GM12864 (cell line): ENCODE results near the gene GRM7.

ENCODE experiments used
- DNase-seq: peaks from one replicate; pipeline ENCODE4 v3.0.0-alpha.2; 2011; ENCODE audit warnings: low read depth
- H3K4me3 ChIP-seq: 2 replicates; pipeline ENCODE4 v1.5.1; 2011; ENCODE audit warnings: mild to moderate bottlenecking, low read depth, low read length, control low read depth
- TF ChIP-seq, protein P1 (sequence below): IDR thresholded peaks from 2 replicates; pipeline ENCODE4 v1.5.1; 2011; ENCODE audit warnings: low read depth, mild to moderate bottlenecking, moderate library complexity, low read length, control low read depth, inconsistent platforms; ENCODE audit errors: missing control alignments

The GRM7 gene

DNA sequence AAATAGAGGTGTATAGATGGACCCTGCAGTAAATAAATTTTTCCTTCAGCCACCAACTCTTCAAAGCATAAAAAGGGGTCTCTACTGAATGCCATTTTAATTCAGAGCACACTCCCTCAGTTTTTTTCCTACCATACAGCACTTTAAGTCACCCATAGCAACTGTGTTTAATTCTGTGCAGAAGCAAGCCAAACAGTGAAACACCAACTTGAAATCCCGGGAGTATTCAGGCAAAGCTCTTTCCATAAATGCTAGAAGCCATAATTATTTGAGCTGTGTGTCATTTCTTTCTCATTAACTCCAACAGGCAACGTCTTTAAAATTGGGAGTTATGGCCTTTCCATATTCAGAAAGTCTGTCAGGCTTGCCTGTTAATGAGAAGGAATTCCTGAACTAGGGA, 562.1 kb downstream of the GRM7 start:
- TF ChIP-seq, protein P1, sequence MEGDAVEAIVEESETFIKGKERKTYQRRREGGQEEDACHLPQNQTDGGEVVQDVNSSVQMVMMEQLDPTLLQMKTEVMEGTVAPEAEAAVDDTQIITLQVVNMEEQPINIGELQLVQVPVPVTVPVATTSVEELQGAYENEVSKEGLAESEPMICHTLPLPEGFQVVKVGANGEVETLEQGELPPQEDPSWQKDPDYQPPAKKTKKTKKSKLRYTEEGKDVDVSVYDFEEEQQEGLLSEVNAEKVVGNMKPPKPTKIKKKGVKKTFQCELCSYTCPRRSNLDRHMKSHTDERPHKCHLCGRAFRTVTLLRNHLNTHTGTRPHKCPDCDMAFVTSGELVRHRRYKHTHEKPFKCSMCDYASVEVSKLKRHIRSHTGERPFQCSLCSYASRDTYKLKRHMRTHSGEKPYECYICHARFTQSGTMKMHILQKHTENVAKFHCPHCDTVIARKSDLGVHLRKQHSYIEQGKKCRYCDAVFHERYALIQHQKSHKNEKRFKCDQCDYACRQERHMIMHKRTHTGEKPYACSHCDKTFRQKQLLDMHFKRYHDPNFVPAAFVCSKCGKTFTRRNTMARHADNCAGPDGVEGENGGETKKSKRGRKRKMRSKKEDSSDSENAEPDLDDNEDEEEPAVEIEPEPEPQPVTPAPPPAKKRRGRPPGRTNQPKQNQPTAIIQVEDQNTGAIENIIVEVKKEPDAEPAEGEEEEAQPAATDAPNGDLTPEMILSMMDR = no peak
- H3K4me3 ChIP-seq = no peak overlapping the region
- no peak for DNase-seq

DNA sequence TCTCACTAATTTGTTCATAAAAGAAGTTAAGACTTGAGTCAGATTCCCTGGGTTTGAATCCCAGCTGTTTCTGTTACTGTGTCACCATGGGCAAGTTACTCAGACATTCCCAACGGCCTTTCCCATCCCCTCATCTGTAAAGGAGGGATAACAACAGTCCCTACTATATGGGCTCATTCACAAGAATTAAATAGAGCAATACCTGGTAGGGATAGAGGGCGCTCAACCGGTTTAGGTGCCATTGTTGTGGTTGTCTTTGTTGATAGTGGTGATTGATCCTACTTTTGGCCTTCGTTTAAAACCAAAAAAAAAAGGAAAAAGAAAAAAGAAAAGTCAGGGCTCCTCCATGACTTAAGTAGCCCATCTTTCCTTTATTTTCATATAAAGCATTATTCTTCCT, 563.1 kb downstream of the GRM7 start:
- TF ChIP-seq, protein P1 = no peak
- H3K4me3 ChIP-seq = no peak overlapping the region
- no peak for DNase-seq

DNA sequence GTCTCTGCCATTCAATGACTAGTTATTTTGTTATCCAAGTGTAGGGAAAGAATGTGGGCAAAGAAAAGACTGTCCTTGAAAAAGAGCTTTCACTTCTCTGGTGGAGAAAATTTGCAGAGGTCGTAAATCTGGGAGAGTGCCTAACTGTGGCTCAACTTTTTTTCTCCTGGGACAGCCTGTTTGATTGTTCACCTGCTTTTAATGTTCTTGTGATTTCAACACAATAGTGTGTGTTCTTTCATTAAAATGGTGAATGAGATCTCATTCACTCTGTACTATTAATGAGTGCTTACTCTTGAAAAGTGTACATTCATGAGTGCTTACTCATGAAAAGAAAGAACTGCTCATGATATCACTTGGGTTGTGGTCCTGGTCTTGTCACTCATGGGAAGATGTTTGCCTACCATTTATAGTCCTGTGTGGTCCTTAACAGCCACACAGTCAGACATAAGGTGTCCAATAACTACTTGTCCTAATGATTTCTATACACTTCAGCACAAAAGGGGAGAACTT, 567.3 kb downstream of the GRM7 start:
- TF ChIP-seq, protein P1 = no peak
- DNase-seq = no peak
- H3K4me3 ChIP-seq = no peak overlapping the region

DNA sequence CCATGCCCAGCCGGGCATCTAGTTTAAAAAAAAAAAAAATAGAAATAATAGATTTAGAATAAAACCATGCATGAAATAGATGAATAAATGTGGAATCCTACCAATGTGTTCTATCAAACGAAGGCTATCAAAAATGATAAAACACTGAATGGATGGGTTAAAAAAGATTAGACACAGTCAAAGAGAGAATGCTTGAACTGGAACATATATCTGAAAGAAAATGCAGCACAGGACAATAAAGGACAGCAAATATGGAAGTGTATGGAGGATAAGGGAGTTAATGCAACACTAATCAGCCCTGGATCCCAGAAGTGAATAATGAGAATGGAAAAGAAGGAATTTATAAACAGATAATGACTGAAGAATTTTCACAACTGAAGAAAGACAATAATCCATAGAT, 571.7 kb downstream of the GRM7 start:
- no peak overlapping the region for H3K4me3 ChIP-seq
- TF ChIP-seq, protein P1 = no peak
- DNase-seq = no peak

DNA sequence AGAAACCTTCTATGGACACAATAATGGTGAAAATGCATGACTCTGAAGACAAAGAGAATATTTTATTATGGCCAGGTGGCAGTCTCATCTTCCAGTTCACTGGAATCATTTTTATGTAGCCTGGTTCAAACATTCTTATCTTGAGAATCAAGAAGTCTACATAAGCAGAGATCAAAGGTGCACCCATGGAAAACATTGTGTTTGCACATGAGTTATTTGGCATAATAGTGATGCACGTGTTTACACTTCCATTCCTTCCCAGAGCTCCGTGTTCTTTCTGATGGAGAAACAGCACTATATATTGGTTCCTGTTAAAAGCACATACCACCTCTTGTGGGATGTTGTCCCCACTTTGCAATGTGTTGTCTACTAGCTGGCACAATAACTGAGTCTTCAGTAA, 572.2 kb downstream of the GRM7 start:
- H3K4me3 ChIP-seq = no peak overlapping the region
- no peak for DNase-seq
- TF ChIP-seq, protein P1 = no peak

DNA sequence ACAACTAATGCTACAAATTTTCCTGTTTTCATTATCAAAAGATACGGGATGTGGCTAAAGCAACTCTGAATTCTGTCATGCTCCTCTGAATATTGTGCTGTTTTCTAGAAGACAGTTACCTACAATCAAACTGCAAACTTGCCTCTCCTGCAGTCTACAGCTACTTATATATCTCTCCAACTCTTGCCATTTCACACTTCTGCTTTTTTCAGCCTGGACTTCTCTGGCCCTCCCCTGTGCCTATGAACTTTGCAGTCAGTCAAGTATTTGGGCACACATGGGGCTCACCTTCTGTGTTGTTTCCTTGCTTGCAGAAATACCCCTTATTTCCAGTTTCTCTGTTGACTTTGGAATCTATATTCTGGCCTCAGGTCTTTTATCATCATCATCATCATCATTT, 575.6 kb downstream of the GRM7 start:
- TF ChIP-seq, protein P1 = no peak
- no peak for DNase-seq
- no peak overlapping the region for H3K4me3 ChIP-seq

DNA sequence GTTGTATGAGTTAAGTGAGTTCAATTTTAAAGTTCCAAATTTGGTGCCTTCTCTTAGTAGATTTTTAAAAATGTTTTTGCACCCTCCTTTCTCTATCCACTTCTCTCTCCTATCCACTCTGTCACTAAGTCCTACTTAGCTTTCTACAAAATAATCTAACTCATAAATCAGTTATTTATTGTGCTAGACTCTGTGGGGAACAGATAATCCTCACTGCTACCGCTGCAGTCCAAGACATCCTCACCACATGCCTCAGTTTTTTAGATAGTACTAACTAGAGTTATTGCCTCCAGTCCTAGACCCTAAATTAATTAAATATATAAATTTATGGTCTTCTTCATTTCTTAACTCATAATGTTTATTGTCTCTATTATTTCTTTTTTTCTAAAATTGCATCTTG, 576.3 kb downstream of the GRM7 start:
- no peak overlapping the region for H3K4me3 ChIP-seq
- no peak for DNase-seq
- TF ChIP-seq, protein P1 = no peak
